H1 (cell line): Measurements from ENCODE around the gene CACNA1E.

Source experiments
- BCL11A ChIP-seq, 2 experiments: IDR thresholded peaks; one replicate each; pipeline ENCODE4 v1.6.1; 2011; ENCODE audit warnings: low read depth in 2 of 2, low read length in 2 of 2, mild to moderate bottlenecking in 2 of 2
- GTF2F1 ChIP-seq: IDR thresholded peaks from 2 replicates; pipeline ENCODE4 v1.6.1; 2012; ENCODE audit warnings: low read depth, low read length, improper control_type of control experiment, borderline replicate concordance
- HDAC6 ChIP-seq: IDR thresholded peaks from one replicate; pipeline ENCODE4 v1.7.1; 2012; ENCODE audit warnings: low read depth, mild to moderate bottlenecking, inconsistent platforms, low read length, moderate library complexity
- KDM1A ChIP-seq: fragments of 200-600, 300-600 bp; sonication (generic); IDR thresholded peaks from 2 replicates; pipeline ENCODE4 v1.7.1; 2016; ENCODE audit warnings: mild to moderate bottlenecking, low read length, borderline replicate concordance
- PHF8 ChIP-seq: fragments of 200-600 bp; sonication (generic); conservative IDR thresholded peaks from 2 replicates; pipeline ENCODE4 v1.7.1; 2012; ENCODE audit warnings: low read depth, mild to moderate bottlenecking, inconsistent platforms, low read length, moderate library complexity
- SAP30 ChIP-seq: fragments of 300-600 bp; sonication (generic); IDR thresholded peaks from 2 replicates; pipeline ENCODE4 v1.7.1; 2012; ENCODE audit warnings: low read length, moderate library complexity, mild to moderate bottlenecking, inconsistent platforms; ENCODE audit not compliant: insufficient read depth, insufficient replicate concordance
- TAF1 ChIP-seq: IDR thresholded peaks from 2 replicates; pipeline ENCODE4 v1.6.1; 2011; ENCODE audit warnings: mild to moderate bottlenecking, low read depth, low read length
- TF ChIP-seq, protein P1 (sequence below), 3 experiments: IDR thresholded peaks; 1 replicate in 2 of 3; 2 replicates in 1 of 3; pipeline versions ENCODE4 v1.5.1 to v1.6.1; 2011; ENCODE audit warnings: low read length in 3 of 3, mild to moderate bottlenecking in 3 of 3, inconsistent platforms in 2 of 3, low read depth in 1 of 3, moderate library complexity in 1 of 3; ENCODE audit not compliant: insufficient read depth in 1 of 3; ENCODE audit errors: control extremely low read depth in 1 of 3

DNA sequence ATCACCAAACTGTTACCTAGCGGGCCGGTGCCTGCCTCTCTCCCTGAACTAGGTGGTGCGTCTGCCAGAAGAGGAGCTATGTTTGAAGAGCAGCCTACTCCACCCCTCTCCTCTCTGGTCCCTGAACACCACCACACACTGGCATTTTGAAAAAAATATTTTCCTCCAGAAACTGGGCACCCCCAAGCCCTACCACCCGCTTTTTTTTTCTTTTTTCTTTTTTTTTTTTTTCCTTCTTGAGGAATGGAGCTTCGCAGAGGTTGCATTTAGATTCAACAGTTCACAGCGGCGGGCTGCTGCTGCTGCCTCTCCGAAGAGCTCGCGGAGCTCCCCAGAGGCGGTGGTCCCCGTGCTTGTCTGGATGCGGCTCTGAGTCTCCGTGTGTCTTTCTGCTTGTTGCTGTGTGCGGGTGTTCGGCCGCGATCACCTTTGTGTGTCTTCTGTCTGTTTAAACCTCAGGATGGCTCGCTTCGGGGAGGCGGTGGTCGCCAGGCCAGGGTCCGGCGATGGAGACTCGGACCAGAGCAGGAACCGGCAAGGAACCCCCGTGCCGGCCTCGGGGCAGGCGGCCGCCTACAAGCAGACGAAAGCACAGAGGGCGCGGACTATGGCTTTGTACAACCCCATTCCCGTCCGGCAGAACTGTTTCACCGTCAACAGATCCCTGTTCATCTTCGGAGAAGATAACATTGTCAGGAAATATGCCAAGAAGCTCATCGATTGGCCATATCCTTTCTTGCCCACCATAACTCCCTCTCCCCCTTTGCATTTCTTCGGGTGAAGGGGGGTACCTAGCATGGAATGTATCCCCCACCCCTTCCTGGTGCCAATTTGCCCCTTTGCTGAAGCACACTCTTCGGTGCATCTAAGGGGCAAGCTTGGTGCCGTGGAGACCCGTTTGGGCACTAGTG is at the start of gene CACNA1E:
- no peak for TF ChIP-seq TAF1
- TF ChIP-seq HDAC6, result no peak
- no peak for TF ChIP-seq GTF2F1
- TF ChIP-seq, protein P1, sequence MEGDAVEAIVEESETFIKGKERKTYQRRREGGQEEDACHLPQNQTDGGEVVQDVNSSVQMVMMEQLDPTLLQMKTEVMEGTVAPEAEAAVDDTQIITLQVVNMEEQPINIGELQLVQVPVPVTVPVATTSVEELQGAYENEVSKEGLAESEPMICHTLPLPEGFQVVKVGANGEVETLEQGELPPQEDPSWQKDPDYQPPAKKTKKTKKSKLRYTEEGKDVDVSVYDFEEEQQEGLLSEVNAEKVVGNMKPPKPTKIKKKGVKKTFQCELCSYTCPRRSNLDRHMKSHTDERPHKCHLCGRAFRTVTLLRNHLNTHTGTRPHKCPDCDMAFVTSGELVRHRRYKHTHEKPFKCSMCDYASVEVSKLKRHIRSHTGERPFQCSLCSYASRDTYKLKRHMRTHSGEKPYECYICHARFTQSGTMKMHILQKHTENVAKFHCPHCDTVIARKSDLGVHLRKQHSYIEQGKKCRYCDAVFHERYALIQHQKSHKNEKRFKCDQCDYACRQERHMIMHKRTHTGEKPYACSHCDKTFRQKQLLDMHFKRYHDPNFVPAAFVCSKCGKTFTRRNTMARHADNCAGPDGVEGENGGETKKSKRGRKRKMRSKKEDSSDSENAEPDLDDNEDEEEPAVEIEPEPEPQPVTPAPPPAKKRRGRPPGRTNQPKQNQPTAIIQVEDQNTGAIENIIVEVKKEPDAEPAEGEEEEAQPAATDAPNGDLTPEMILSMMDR (IDR thresholded peaks at IDR 0.05; ENCODE audit: control extremely low read depth in 1 of 3, insufficient read depth in 1 of 3, low read depth in 1 of 3, low read length in 3 of 3), result no peak
- TF ChIP-seq KDM1A, result no peak
- TF ChIP-seq PHF8, result no peak
- TF ChIP-seq BCL11A (IDR thresholded peaks at IDR 0.05; ENCODE audit: low read depth in 2 of 2, low read length in 2 of 2), result no peak
- TF ChIP-seq SAP30, result no peak
